ENCODE data around the gene ATP11B.
A peak's percentile ranks its signal among the peaks of the same experiment; 100 is the strongest.
"Not testable (repeated sequence)": the region's sequence is repeated elsewhere in the genome, so short reads cannot be mapped to it uniquely, and the experiment has no call there.

The ATP11B gene

DNA sequence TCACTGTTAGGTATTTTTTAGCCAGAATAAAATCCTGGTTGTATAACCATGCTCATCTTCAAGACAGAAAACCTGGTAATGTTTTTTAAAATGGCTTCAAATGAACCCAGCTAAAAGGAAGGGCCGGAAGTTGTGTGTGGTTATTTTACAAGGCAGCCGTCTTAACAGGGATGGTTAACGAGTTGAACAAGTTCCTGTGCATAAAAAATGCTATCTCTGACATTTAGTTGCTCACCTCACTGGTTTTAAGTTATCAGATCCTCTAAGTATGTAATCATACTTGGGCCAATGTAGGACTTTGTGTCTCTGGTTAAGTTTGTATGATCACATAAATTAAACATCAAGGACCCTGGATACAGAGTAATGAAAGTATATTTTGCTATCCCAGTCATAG, 2.1 kb downstream of the ATP11B start:
- no peak for DNase-seq (ENCODE audit: low spot score)

DNA sequence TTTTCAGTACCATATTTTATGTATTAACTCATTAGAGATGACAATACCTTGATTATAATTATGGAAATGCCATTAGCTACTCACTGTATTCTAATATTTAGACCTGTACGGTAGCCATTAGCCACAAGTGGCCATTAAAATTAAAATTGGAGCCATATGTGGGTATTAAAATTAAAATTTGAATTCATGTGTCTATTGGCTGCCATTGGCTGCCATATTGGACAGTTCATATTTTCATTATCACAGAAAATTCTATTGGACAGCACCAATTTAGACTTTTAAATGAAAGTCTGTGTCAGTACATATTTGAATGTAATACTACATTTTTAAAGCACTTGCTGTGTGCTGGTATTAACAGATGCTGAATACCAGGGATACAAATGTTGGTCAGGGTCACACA, 3.0 kb downstream of the ATP11B start:
- DNase-seq (ENCODE audit: low spot score), result no peak

DNA sequence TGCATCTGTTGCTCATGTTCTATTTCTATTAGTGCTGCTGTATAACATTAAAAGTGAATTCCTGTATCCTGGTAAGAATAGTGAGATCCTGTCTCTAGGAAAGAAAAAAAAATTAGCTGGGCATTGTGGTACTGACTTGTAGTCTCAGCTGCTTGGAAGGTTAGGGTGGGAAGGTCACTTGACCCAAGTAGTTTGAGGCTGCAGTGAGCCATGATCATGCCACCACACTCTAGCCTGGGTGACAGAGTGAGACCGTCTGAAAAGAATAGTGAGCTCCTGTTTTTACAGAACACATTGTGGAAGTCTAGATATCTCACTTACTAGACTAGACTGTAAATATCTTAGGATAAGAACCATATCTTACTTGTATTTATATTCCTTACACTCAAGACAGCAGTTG, 4.6 kb downstream of the ATP11B start:
- DNase-seq (ENCODE audit: low spot score), result no peak

DNA sequence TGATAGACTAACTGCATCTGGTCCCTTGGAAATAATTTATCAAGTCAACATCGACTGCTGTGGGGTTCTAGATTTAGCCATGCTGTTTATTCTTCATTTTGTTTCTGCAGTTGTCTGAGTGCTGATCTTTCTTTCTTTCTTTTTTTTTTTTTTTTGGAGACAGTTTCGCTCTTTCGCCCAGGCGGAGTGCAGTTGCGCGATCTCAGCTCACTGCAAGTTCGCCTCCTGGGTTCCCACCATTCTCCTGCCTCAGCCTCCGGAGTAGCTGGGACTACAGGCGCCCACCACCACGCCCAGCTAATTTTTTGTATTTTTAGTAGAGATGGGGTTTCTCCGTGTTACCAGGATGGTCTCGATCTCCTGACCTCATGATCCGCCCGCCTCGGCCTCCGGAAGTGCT, 5.8 kb downstream of the ATP11B start:
- not testable (repeated sequence) for DNase-seq (ENCODE audit: low spot score)

DNA sequence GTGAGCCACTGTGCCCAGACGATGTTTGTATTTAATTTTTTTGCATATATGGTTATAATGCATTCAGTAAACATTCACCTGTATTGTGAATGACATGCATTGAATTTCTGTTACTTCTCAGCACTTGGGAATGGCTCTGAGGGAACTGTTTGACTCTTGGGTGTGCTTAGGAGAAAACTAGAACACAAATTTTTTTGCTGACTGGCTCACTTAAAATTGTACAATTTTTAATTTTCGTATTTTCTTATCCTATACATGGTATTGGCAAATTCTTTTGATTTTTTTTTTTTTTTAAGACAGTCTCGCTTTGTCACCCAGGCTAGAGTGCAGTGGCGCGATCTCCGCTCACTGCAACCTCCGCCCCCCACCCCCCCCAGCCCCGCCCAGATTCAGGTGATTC, 7.2 kb downstream of the ATP11B start:
- no peak for DNase-seq (ENCODE audit: low spot score)

DNA sequence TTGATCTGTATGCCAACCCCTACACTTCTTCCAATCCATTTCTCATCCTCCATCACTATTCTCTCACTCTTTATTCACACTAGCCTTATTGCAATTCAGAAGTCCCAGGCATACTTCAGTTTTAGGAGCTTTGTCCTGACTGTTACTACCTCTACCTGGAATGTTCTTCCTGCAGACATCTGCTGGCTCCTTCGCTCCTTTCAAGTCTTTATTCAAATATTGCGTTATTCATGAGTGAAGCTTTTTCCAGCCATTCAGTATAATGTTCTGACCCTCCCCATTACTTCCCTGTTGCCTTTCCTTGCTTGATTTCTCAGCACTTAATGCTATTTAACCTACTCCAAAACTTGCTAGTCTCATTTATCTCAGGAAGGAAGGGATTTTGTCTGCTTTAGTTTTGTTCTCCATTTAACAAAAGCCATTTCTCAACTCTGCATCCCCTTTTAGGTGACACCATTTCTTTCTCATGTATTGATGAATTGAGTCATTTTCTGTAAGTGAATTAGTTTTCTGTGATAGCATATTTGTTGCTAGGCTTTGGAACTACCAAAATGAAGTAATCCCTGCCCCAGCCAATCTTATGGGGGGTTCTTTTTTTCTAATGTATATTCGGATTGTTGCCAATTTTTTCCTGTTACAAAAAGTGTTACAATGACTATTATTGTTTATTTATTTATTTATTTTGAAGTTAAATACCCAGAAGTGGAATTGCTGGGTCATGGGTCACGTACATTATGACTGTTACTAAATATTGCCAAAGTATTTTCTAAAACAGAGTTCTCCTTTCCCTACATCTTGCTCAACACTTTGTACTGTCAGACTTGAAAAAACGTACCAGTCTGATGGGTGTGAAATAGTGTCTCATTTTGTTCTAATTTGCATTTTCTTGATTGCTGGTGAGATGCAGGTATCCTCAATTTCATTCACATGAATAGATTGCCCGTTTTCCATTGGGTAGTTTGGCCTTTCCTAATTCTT, 9.4 kb downstream of the ATP11B start:
- DNase-seq (ENCODE audit: low spot score), result no peak

DNA sequence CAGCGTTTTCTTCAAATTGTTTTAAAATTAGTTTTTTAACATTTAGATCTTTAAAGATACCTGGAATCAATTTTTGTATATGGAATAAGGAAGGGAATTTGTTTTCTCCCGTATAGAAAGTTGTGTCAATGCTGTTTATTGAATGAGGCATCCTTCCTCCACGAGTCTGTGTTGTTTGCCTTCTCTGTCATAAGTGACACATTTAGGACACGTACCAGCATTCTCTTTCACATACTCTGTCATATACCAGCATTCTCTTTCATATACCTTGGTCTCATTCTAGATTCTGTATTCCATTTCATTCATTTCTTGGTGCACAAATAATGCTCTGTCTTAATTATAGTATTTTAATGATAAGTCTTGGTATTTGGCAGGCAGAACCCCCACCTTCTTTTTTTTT, 10.3 kb downstream of the ATP11B start:
- no peak for DNase-seq (ENCODE audit: low spot score)

DNA sequence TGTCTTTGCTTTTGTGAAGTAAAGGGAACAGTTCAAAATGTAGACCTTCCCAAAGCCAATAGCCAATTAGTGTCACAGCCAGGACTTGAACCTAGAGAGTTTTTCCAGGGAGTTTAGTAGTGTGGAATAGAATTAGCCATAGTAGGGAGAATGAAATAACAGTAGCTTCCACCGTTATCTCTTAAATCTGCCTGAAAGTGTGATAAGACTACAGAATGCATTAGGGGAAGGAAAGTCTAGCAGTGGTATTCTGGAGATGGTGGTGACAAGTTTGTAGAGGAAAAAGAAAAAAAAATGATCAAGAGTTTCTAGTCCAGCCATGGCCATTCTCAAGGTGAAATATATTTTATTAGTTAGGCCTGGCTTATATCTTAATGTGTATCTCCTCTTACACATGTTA, 13.8 kb downstream of the ATP11B start:
- no peak for DNase-seq (ENCODE audit: low spot score)

DNA sequence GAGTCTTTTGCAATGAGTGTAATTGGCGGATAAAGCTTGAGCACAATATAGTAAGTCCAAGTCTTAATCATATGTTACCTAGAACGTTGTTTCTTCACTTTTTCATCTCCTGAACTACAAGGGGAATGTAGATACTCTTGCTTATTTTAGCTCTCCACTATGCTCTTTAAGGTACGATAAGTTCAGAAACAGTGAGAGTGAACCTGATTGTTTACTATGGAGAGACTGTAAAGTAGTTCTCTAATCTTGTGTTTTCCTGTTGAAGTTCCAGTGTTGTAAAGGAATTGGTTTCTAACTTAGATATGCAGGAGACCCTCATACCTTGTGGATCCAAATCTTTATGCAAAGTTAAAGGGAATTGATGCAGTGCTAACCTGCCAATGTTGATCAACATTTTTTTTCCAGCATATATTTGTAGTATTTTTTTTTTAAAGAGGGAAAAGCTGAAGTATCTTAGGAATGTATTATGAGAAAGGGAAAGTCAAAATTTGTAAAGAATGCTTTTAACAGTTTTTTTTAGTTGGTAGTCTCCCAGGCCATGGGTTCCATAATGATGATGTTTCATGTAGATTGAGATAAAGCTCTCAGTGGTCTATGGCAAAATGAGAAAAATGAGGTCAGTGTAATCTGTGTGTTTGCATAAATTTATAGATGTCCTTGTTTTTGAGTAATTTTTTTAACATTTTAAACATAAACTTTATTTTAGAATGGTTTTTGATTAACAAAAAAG, 14.9 kb downstream of the ATP11B start:
- DNase-seq (ENCODE audit: low spot score), result no peak

DNA sequence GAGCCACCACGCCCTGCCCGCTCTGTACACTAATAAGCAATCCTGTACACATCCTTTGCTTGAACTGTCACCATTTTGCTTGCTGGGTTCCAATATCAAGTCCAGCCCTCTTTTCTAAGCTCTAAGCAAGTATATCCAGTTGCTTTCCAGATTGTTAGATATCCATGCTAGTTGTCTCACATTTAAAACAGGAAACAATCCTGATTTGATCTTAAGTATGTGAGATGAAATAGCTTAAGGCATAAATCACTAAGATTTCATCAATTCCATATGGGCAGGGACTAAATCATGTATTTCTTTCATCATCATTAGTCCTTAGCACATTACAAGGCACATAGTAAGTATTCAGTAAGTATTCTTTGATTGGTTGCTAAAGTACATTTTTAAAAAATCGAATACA, 16.2 kb downstream of the ATP11B start:
- no peak for DNase-seq (ENCODE audit: low spot score)

DNA sequence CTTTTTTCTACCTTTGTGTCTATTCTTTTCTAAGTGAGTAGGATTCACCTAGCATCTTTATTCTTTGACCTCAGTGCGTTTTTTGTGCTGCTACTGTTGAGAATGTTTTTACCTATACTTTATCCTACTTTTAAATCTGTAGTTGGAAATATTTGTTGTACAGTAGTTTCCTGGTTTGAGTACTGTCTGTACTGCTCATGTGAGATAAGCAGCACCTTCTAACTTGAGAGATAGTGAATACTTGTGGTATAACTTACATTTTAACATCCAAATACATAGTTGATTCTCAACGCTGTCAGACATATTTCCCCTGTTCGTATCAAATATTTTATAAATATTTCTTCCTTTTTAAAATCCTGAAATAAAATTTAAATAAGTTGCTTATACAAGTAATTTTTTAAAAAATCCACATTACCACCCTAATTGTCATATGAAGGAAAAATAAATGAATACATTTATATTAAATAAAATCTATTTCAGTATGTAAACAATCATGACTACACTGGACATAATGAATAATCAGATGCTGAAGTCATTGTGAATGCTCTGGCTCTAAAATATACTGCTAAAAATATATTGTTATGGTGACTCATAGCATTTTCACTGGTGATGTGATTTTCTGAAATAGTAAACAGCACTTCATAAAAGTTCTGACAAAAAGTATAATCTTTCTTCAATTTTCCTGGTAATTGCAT, 17.4 kb downstream of the ATP11B start:
- DNase-seq (ENCODE audit: low spot score), result no peak

DNA sequence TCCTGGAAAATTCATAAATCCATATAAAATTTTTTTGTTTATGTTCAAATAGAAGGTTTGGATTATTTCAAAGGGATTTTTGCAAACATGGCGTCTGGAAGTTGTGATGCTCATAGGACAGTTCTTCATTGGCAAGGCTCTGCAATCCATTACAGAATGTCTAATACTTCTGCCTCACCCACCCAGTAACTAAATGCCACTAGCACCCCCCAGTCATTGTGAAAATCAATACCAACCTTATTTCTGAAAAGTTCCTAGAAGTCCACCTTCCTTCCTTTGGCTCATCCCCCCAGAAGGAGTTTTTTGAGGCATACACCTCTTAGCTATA, 17.9 kb downstream of the ATP11B start:
- no peak for DNase-seq (ENCODE audit: low spot score)

DNA sequence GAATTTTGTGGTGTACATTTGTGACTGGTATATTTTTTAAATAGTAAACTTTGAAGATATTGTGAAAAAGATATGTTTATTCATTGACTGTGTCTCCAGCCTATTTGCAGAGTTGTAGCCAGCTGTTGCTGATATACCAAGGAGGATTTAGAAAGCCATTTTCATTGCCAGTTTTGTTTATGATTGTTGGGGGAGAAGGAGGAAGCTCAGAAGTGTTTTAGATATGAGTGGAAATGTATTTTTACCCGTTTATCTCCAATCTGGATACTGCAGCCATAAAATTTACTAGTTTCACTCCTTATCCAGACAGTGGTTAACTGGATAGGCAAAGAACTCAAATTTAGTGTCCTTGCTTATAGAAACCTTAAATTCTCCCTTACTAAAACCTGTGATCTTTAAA, 18.8 kb downstream of the ATP11B start:
- DNase-seq (ENCODE audit: low spot score), result no peak

DNA sequence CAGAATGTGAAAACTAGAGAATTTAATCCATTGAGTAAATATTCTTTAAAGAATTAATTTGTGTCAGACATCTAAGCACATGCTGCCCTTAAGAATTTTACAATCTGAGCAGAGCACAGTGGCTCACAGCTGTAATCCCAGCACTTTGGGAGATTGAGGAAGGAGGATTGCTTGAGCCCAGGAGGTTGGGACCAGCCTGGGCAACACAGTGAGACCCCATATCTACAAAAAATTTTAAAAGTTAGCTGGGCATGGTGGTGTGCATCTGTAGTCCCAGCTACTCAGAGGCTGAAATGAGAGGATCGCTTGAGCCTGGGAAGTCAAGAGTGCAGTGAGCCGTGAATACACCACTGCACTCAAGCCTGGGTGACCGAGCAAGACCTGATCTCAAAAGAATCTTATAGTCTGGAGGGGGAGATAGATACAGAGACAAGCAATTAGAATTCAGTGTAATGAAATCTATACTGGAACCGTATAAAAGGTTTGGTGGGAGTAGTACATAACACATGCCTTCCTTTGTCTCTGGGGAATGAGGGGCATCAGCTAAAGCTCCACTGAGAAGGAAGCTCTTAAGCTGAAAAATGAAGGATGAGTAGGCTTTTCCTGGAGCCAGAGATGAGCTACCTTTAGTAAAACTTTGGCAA, 21.2 kb downstream of the ATP11B start:
- DNase-seq (ENCODE audit: low spot score), result peak; percentile 39

DNA sequence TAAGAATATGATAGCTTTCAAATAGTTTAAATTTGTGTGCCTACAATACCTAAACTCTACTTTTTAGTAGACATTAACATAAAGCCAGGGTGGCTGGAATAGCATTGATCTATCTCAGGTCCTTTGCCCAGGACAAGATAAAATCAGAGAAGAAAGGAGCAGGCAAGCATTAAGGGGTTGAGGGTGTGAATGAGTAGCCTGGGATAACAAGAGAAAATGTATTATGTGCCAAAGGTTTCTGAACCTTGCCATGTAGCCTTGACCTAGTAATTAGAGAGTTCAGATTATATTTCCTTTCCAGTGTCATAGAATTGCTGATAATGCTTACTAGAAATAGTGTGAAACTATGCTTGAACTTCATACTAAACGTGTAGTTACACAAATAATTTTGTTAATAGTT, 22.9 kb downstream of the ATP11B start:
- no peak for DNase-seq (ENCODE audit: low spot score)

DNA sequence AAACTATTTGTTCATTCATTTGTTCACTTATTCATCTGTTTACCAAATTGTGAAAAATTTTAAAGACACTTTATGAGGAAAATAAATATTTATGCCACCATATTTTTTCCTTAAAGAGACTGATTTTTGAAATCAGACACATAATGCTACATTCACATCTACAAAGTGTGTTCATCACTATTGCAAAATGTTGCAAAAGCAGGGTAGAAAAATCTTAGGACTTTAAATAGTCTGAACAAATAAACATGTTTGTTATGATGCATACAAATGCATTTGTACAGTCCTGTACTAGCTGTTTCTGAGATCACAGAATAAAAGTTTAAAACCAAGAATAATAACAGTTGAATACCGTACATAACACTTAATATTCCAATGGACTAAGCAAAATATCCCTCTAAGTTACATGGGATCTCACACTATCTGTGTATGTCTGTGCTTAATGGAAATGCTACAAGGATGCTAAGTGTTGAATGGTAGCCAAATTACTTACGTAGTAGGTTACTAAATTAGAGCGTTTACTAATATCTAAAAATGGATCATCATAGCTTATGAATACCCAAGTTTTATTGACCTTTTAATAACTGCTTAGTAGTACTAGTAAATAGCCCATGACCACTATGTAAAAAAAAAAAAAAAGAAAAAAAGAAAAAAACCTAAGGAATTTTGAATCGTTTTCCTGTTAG, 25.1 kb downstream of the ATP11B start:
- DNase-seq (ENCODE audit: low spot score), result no peak

DNA sequence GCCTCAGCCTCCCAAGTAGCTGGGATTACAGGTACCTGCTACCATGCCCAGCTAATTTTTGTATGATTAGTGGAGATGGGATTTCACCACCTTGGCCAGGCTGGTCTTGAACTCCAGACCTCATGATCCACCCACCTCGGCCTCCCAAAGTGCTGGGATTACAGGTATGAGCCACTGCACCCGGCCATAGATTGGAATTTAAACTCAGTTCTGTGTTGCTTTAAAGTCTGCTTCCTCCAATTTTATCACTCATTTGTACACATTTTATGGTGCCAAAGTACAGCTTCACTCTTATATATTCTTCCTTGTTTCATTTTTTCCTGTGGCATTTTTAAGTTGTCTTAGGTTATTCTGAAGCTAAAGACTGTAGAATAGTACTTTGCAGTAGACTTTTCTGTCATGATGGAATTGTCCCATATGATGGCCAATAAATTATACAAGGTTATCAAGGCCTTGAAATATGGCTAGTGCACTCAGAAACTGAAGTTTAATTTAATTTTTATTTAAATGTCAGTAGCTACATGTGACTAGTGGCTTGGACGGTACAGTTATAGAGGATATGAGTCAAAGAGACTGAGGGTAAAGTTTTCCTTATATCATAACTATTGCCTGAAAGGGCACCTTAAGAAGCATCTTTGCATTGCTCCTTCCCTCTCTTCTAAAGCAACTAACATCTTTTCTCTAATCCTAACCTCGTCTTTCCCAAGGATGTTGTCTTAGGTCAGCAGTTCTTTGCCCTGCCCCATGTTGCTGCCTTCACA, 28.1 kb downstream of the ATP11B start:
- DNase-seq (ENCODE audit: low spot score), result no peak

DNA sequence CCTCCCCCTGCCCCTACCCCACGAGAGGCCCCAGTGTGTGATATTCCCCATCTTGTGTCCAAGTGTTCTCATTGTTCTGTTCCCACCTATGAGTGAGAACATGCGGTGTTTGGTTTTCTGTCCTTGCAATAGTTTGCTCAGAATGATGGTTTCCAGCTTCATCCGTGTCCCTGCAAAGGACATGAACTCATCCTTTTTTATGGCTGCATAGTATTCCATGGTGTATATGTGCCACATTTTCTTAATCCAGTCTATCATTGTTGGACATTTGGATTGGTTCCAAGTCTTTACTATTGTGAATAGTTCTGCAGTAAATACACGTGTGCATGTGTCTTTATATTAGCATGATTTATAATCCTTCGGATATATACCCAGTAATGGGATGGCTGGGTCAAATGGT, 29.0 kb downstream of the ATP11B start:
- not testable (repeated sequence) for DNase-seq (ENCODE audit: low spot score)

DNA sequence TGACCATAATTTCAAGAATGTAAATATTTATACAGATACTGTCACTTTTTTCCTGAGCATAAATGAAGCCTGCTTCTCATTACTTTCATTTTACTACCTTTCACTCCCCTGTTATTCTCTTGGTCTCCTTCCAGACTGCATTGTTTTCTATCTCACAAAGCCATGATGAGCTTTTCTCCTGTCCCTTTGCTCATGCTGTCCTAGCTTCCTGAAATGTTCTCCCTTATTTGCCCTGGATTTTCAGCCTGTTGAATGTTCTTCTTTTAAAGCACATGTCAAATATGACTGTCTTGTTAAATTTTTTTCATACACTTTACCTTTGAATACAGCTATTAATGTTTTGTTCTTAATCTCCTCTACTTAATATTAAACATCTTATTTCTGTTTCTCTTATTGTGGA, 31.7 kb downstream of the ATP11B start:
- no peak for DNase-seq (ENCODE audit: low spot score)

DNA sequence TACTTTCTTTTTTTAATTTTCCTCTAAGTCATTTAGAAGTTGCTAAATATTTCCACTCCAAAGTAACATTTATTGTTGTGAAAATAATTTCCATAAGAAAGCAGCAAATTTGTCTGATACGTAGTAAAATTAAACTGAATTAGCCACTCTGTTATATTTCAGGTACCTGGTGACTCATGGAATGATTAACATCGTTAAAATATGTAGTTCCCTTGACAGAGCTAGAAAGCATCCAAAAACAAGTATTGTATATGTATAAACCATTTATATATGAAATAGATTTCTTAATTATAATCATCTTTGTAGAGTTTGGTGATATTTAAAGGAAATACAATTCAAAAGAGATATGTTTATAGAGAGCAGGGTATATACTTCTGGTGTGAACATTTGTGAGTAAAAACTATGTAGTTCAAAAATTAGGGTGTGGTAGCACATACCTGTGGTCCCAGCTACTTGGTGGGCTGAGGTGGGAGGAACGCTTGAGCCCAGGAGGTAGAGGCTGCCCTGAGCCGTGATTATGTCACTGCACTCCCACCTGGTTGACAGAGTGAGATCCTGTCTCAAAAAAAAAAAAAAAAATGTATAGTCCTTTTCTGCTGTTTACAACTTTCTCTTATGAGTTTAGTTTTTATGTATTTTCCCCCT, 36.6 kb downstream of the ATP11B start:
- DNase-seq (ENCODE audit: low spot score), result no peak
